Neuronal stem cell (in vitro differentiated cells): Measurements from ENCODE around the gene COX20.
"Not testable (repeated sequence)": the region's sequence is repeated elsewhere in the genome, so short reads cannot be mapped to it uniquely, and the experiment has no call there.

ENCODE experiments used
- DNase-seq: peaks from one replicate; pipeline ENCODE4 v3.0.0-alpha.2; 2013; ENCODE audit warnings: low spot score
- H2AFZ ChIP-seq: one replicate; pipeline ENCODE4 v1.6.1; 2013; ENCODE audit warnings: mild to moderate bottlenecking, low read length, inconsistent platforms
- H2AK5ac ChIP-seq: 2 replicates; pipeline ENCODE4 v1.6.1; 2013; ENCODE audit warnings: low read depth, mild to moderate bottlenecking, inconsistent platforms, low read length, moderate library complexity, mixed read lengths
- H2BK120ac ChIP-seq: 2 replicates; pipeline ENCODE4 v1.6.1; 2013; ENCODE audit warnings: low read depth, mild to moderate bottlenecking, inconsistent platforms, low read length, moderate library complexity, mixed read lengths
- H2BK12ac ChIP-seq: one replicate; pipeline ENCODE4 v1.6.1; 2013; ENCODE audit warnings: low read length, inconsistent platforms
- H2BK15ac ChIP-seq: 2 replicates; pipeline ENCODE4 v1.6.1; 2013; ENCODE audit warnings: mild to moderate bottlenecking, low read length, inconsistent platforms, mixed read lengths
- H2BK5ac ChIP-seq: one replicate; pipeline ENCODE4 v1.6.1; 2013; ENCODE audit warnings: inconsistent platforms, mild to moderate bottlenecking, low read length, moderate library complexity
- H3K14ac ChIP-seq: one replicate; pipeline ENCODE4 v1.6.1; 2013; ENCODE audit warnings: low read length, inconsistent platforms
- H3K18ac ChIP-seq: 2 replicates; pipeline ENCODE4 v1.6.1; 2013; ENCODE audit warnings: low read length, inconsistent platforms
- H3K23ac ChIP-seq: 2 replicates; pipeline ENCODE4 v1.6.1; 2013; ENCODE audit warnings: low read depth, mild to moderate bottlenecking, mixed read lengths, low read length, inconsistent platforms; ENCODE audit not compliant: poor library complexity
- H3K27ac ChIP-seq: replicated peaks from 3 replicates; pipeline ENCODE4 v1.5.1; 2013; ENCODE audit warnings: low read length, inconsistent platforms
- H3K27me3 ChIP-seq, 3 experiments: 2 replicates each; pipeline ENCODE4 v1.6.1; 2013; ENCODE audit warnings: low read length in 3 of 3, mild to moderate bottlenecking in 2 of 3, inconsistent platforms in 1 of 3, low read depth in 1 of 3, mixed read lengths in 1 of 3, moderate library complexity in 1 of 3; ENCODE audit not compliant: control insufficient read depth in 3 of 3, insufficient read depth in 3 of 3
- H3K36me3 ChIP-seq, 2 donors: replicated peaks in 1 of 2; 2 replicates each; pipeline ENCODE4 v1.6.1; 2013; ENCODE audit warnings: low read length in 2 of 2; ENCODE audit not compliant: control insufficient read depth in 2 of 2, insufficient read depth in 2 of 2
- H3K4ac ChIP-seq: 2 replicates; pipeline ENCODE4 v1.6.1; 2013; ENCODE audit warnings: inconsistent platforms, mild to moderate bottlenecking, low read length, moderate library complexity
- H3K4me1 ChIP-seq, 2 donors: 1 replicate in 1 of 2; 2 replicates in 1 of 2; pipeline ENCODE4 v1.6.1; 2013; ENCODE audit warnings: low read length in 2 of 2, low read depth in 1 of 2; ENCODE audit not compliant: control insufficient read depth in 2 of 2, insufficient read depth in 1 of 2
- H3K4me2 ChIP-seq: one replicate; pipeline ENCODE4 v1.6.1; 2013; ENCODE audit warnings: mild to moderate bottlenecking, low read length, inconsistent platforms; ENCODE audit not compliant: insufficient read depth, poor library complexity, severe bottlenecking
- H3K4me3 ChIP-seq, 2 donors: 2 replicates each; pipeline ENCODE4 v1.5.1; 2013; ENCODE audit warnings: low read length in 2 of 2, mild to moderate bottlenecking in 2 of 2, inconsistent platforms in 1 of 2, moderate library complexity in 1 of 2
- H3K79me1 ChIP-seq: one replicate; pipeline ENCODE4 v1.6.1; 2013; ENCODE audit warnings: low read depth, mild to moderate bottlenecking, inconsistent platforms, low read length, moderate library complexity
- H3K9ac ChIP-seq: one replicate; pipeline ENCODE4 v1.6.1; 2013; ENCODE audit warnings: mild to moderate bottlenecking, low read depth, low read length, inconsistent platforms; ENCODE audit not compliant: poor library complexity
- H3K9me3 ChIP-seq, 2 donors: replicated peaks in 1 of 2; 2 replicates each; pipeline versions ENCODE3 to v1.6.1; 2013; ENCODE audit warnings: low read length in 2 of 2, mild to moderate bottlenecking in 2 of 2, inconsistent platforms in 1 of 2, low read depth in 1 of 2, mixed read lengths in 1 of 2, moderate library complexity in 1 of 2; ENCODE audit not compliant: control insufficient read depth in 2 of 2, insufficient read depth in 1 of 2
- H4K8ac ChIP-seq: one replicate; pipeline ENCODE4 v1.6.1; 2013; ENCODE audit warnings: low read depth, mild to moderate bottlenecking, inconsistent platforms, low read length, moderate library complexity
- H4K91ac ChIP-seq: one replicate; pipeline ENCODE4 v1.6.1; 2013; ENCODE audit warnings: low read length, low read depth, mild to moderate bottlenecking, inconsistent platforms; ENCODE audit not compliant: poor library complexity
- WGBS, 2 donors: extraction: QIAGEN DNeasy Blood & Tissue Kit; methylation state at CpG; one replicate each; pipeline ENCODE4 v1.1.7; 2013; ENCODE audit warnings: missing lambda C conversion rate in 2 of 2, mixed read lengths in 1 of 2; ENCODE audit not compliant: insufficient read length in 2 of 2, insufficient replicate concordance in 1 of 2; ENCODE audit errors: extremely low coverage in 2 of 2; 5-methylcytosine and 5-hydroxymethylcytosine counted together

Gene COX20

GRCh38 chr1:244794516-244794915 lies 40.9 kb upstream of the COX20 start:
- H3K9me3 ChIP-seq, H2BK5ac ChIP-seq, H3K4me1 ChIP-seq, H2BK15ac ChIP-seq, H3K14ac ChIP-seq, H3K27ac ChIP-seq, H3K9ac ChIP-seq, H3K18ac ChIP-seq, H3K27me3 ChIP-seq, H2BK120ac ChIP-seq, H3K23ac ChIP-seq, H3K4me3 ChIP-seq, H4K8ac ChIP-seq, H3K4ac ChIP-seq, H3K4me2 ChIP-seq, H2AFZ ChIP-seq, H4K91ac ChIP-seq, H3K36me3 ChIP-seq, H2BK12ac ChIP-seq, H2AK5ac ChIP-seq, H3K79me1 ChIP-seq, DNase-seq: not testable (repeated sequence)
- no CpG with 5 or more reads among the region's 6 CpGs for WGBS, 2 donors

DNA sequence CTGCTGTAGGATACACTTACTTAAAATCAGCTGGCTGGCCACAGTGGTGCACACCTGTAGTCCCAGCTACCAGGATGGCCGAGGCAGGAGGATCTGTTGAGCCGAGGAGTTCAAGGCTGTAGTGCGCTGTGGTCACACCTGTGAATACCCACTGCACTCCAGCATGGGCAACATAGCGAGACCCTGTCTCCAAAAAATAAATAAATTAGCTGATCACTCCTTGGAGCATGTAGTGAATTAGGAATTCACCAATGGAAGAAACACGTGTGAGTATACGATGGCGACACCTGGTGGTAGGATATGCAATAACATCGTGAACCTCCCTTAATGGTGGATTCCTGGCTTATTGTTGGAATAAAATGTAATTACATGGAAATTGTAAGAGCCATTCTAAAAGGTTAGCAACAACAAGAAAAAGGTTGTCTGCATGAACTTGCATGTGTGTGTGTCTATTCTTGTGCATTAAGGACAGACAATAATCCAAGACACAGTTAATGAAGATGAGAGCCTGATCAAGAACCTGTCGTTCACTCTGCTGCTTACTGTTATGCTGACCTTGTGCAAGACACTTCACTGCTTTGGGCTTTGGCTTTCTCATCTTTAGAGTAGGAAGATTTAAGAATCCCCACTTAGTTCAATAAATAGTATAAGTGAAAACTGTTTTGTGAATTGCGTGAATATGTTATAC lies 38.6 kb upstream of the COX20 start:
- no peak overlapping the region for H3K27ac ChIP-seq
- no peak overlapping the region for H3K9ac ChIP-seq
- no peak overlapping the region for H3K23ac ChIP-seq

DNA sequence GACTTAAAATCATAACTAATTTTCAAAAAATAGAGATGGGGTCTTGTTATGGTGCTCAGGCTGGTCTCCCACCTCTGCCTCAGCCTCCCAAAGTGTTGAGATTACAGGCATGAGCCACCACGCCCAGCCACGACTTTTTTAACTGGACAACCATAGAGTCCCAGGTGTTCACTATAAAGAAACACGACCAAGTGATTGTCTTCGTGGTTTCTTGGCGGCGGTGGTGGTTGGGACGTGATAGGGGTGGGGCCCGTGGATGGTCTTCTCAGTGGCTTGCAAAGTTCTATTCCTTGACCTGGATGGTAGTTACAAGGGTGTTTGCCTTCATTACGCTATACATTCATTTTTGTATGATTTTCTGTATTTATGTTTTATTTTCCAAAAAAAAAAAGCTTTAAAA lies 34.6 kb upstream of the COX20 start:
- WGBS, 2 donors = no CpG with 5 or more reads among the region's 9 CpGs
- no peak overlapping the region for H2BK12ac ChIP-seq
- H4K8ac ChIP-seq = no peak overlapping the region
- no peaks in the 10 kb centered on the region for H3K4me1 ChIP-seq
- no peak overlapping the region for H2AFZ ChIP-seq
- H3K14ac ChIP-seq = no peak overlapping the region
- H2AK5ac ChIP-seq = no peak overlapping the region
- no peak overlapping the region for H2BK120ac ChIP-seq
- no peak overlapping the region for H3K23ac ChIP-seq
- H3K4ac ChIP-seq = no peak overlapping the region
- H3K9ac ChIP-seq = no peak overlapping the region
- H3K4me3 ChIP-seq = no peak overlapping the region
- no peak for DNase-seq
- no peak overlapping the region for H3K18ac ChIP-seq
- H4K91ac ChIP-seq = no peak overlapping the region
- no peak overlapping the region for H2BK15ac ChIP-seq
- no peaks in the 10 kb centered on the region for H3K27me3 ChIP-seq
- H3K36me3 ChIP-seq = no peaks in the 10 kb centered on the region
- H3K9me3 ChIP-seq = no peaks in the 10 kb centered on the region
- no peak overlapping the region for H2BK5ac ChIP-seq
- no peak overlapping the region for H3K4me2 ChIP-seq
- H3K27ac ChIP-seq = no peak overlapping the region
- no peaks in the 10 kb centered on the region for H3K79me1 ChIP-seq

More for the DNA sequence above, 38.6 kb upstream of the COX20 start:
- Histone ChIP-seq H2BK120ac (no peak overlapping the region), H2AK5ac (peak overlapping the region; percentile 8), H3K4me1 (no peaks in the 10 kb centered on the region), H3K4ac (no peak overlapping the region), H3K36me3 (no peaks in the 10 kb centered on the region), H2AFZ (no peak overlapping the region), H2BK15ac (no peak overlapping the region), H4K8ac (no peak overlapping the region), H3K4me2 (no peak overlapping the region), H3K27me3 (no peaks in the 10 kb centered on the region), H3K79me1 (no peaks in the 10 kb centered on the region), H3K18ac (no peak overlapping the region), H3K4me3 (no peak overlapping the region), H3K14ac (no peak overlapping the region), H4K91ac (no peak overlapping the region), H2BK5ac (no peak overlapping the region), H2BK12ac (no peak overlapping the region), H3K9me3 (no peaks in the 10 kb centered on the region)
- DNase-seq = peak; percentile 63
- no CpG with 5 or more reads among the region's 10 CpGs for WGBS, 2 donors

DNA sequence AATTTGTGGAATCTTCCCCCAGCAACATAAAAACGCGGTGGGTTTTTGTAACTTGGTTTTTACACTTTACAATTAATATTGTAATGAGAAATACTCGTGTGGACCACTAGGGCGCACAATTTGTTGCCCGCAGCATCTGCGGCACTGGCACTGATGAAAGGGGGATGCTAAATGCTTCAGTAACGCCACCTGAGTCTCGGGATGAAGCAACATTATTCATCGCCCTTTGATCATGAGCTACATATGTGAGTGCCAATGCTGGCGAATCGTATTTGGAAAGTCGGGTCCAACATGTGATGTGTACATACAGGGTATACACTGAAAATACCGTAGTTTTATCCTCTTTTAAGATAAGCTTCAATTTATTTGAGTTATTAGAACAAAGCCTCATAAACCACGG lies 34.2 kb upstream of the COX20 start:
- no peak overlapping the region for H3K14ac ChIP-seq
- no CpG with 5 or more reads among the region's 14 CpGs for WGBS, 2 donors
- no peak overlapping the region for H4K8ac ChIP-seq
- no peak overlapping the region for H3K27ac ChIP-seq
- H2BK5ac ChIP-seq = no peak overlapping the region
- H3K9ac ChIP-seq = no peak overlapping the region
- H2BK120ac ChIP-seq = no peak overlapping the region
- no peaks in the 10 kb centered on the region for H3K4me1 ChIP-seq
- H3K4me2 ChIP-seq = no peak overlapping the region
- H3K4ac ChIP-seq = no peak overlapping the region
- no peak overlapping the region for H4K91ac ChIP-seq
- H2BK15ac ChIP-seq = no peak overlapping the region
- H3K4me3 ChIP-seq = no peak overlapping the region
- no peak overlapping the region for H3K18ac ChIP-seq
- H3K23ac ChIP-seq = no peak overlapping the region
- H3K9me3 ChIP-seq = no peaks in the 10 kb centered on the region
- H2AK5ac ChIP-seq = no peak overlapping the region
- no peaks in the 10 kb centered on the region for H3K79me1 ChIP-seq
- H2AFZ ChIP-seq = no peak overlapping the region
- no peaks in the 10 kb centered on the region for H3K27me3 ChIP-seq
- H2BK12ac ChIP-seq = no peak overlapping the region
- no peaks in the 10 kb centered on the region for H3K36me3 ChIP-seq
- DNase-seq = no peak
